Measurements from ENCODE around the gene ZAR1L. TPM values are rescaled to one million over a fixed set of nuclear protein-coding genes. Genes with fewer than 3 reads are reported as not detected.

Gene ZAR1L
- total and polyA plus RNA-seq, 2 experiments from 2014 or later: 0.31 to 0.56 TPM

- TF ChIP-seq, protein P1, sequence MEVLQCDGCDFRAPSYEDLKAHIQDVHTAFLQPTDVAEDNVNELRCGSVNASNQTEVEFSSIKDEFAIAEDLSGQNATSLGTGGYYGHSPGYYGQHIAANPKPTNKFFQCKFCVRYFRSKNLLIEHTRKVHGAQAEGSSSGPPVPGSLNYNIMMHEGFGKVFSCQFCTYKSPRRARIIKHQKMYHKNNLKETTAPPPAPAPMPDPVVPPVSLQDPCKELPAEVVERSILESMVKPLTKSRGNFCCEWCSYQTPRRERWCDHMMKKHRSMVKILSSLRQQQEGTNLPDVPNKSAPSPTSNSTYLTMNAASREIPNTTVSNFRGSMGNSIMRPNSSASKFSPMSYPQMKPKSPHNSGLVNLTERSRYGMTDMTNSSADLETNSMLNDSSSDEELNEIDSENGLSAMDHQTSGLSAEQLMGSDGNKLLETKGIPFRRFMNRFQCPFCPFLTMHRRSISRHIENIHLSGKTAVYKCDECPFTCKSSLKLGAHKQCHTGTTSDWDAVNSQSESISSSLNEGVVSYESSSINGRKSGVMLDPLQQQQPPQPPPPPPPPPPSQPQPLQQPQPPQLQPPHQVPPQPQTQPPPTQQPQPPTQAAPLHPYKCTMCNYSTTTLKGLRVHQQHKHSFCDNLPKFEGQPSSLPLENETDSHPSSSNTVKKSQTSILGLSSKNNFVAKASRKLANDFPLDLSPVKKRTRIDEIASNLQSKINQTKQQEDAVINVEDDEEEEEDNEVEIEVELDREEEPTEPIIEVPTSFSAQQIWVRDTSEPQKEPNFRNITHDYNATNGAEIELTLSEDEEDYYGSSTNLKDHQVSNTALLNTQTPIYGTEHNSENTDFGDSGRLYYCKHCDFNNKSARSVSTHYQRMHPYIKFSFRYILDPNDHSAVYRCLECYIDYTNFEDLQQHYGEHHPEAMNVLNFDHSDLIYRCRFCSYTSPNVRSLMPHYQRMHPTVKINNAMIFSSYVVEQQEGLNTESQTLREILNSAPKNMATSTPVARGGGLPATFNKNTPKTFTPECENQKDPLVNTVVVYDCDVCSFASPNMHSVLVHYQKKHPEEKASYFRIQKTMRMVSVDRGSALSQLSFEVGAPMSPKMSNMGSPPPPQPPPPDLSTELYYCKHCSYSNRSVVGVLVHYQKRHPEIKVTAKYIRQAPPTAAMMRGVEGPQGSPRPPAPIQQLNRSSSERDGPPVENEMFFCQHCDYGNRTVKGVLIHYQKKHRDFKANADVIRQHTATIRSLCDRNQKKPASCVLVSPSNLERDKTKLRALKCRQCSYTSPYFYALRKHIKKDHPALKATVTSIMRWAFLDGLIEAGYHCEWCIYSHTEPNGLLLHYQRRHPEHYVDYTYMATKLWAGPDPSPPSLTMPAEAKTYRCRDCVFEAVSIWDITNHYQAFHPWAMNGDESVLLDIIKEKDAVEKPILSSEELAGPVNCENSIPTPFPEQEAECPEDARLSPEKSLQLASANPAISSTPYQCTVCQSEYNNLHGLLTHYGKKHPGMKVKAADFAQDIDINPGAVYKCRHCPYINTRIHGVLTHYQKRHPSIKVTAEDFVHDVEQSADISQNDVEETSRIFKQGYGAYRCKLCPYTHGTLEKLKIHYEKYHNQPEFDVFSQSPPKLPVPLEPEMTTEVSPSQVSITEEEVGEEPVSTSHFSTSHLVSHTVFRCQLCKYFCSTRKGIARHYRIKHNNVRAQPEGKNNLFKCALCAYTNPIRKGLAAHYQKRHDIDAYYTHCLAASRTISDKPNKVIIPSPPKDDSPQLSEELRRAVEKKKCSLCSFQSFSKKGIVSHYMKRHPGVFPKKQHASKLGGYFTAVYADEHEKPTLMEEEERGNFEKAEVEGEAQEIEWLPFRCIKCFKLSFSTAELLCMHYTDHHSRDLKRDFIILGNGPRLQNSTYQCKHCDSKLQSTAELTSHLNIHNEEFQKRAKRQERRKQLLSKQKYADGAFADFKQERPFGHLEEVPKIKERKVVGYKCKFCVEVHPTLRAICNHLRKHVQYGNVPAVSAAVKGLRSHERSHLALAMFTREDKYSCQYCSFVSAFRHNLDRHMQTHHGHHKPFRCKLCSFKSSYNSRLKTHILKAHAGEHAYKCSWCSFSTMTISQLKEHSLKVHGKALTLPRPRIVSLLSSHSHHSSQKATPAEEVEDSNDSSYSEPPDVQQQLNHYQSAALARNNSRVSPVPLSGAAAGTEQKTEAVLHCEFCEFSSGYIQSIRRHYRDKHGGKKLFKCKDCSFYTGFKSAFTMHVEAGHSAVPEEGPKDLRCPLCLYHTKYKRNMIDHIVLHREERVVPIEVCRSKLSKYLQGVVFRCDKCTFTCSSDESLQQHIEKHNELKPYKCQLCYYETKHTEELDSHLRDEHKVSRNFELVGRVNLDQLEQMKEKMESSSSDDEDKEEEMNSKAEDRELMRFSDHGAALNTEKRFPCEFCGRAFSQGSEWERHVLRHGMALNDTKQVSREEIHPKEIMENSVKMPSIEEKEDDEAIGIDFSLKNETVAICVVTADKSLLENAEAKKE (CRISPR knock-in tag; IDR thresholded peaks at IDR 0.05): no peak
- TF ChIP-seq ETS1 (IDR thresholded peaks at IDR 0.05) (no peak), ZNF114 (CRISPR knock-in tag; IDR thresholded peaks at IDR 0.05) (no peak), EZH2phosphoT487 (IDR thresholded peaks at IDR 0.05; ENCODE audit: unreplicated experiment) (no peak), STAT1 (IDR thresholded peaks at IDR 0.05; ENCODE audit: unreplicated experiment) (no peak), CREB1 (CRISPR knock-in tag; IDR thresholded peaks at IDR 0.05; ENCODE audit: low read depth) (no peak)
These were observed 33.0 kb downstream of the ZAR1L start (continued) for GRCh38 chr13:32282096-32282711.

GRCh38 chr13:32281096-32281495 is 34.1 kb downstream of the ZAR1L start:
- no peaks in the 10 kb centered on the region for H4K20me1 ChIP-seq (replicated peaks; ENCODE audit: insufficient read depth)
- peaks cover 10% of the 10 kb centered on the region; the same call in 2 of the 3 replicates for H3K4me1 Mint-ChIP-seq
- TF ChIP-seq EZH2 (IDR thresholded peaks at IDR 0.05; ENCODE audit: low read depth, unreplicated experiment): no peak
- TF ChIP-seq, protein P1 (CRISPR knock-in tag; IDR thresholded peaks at IDR 0.05): no peak
- TF ChIP-seq ZNF331 (CRISPR knock-in tag; IDR thresholded peaks at IDR 0.05; ENCODE audit: low read depth): no peak
- TF ChIP-seq POLR2AphosphoS5 (IDR thresholded peaks at IDR 0.05; ENCODE audit: low read depth): no peak

More at GRCh38 chr13:32281096-32281495, 34.1 kb downstream of the ZAR1L start:
- no peaks in the 10 kb centered on the region for H3K9me2 ChIP-seq (ENCODE audit: insufficient read depth)
- H3K79me2 ChIP-seq (replicated peaks; ENCODE audit: insufficient read depth): no peaks in the 10 kb centered on the region
- Mint-ChIP-seq H3K36me3 (ENCODE audit: low read depth) (no peaks in the 10 kb centered on the region), H3K4me3 (no peak overlapping the region), H3K27me3 (ENCODE audit: insufficient read depth, low read depth, poor library complexity) (no peaks in the 10 kb centered on the region), H3K27ac (no peak overlapping the region), H3K9me3 (no peaks in the 10 kb centered on the region)
- H3K4me2 ChIP-seq: no peak overlapping the region
- no peaks in the 10 kb centered on the region for H3K27me3 ChIP-seq (ENCODE audit: insufficient read depth)
- H3F3A ChIP-seq (replicated peaks; ENCODE audit: low read depth): no peaks in the 10 kb centered on the region
- H3K36me3 ChIP-seq (ENCODE audit: insufficient read depth): no peaks in the 10 kb centered on the region
- no peak overlapping the region for H3K27ac ChIP-seq (ENCODE audit: low read depth)
- H3K4me1 ChIP-seq (ENCODE audit: insufficient read depth): 0 out of 2 replicates have a peak, but pooled peaks cover 3% of the 10 kb centered on the region
- DNase-seq (ENCODE audit: low spot score) (no peak), ATAC-seq (no peak)
- no peak overlapping the region for H3K4me3 ChIP-seq
- H2AFZ ChIP-seq: no peak overlapping the region
